ENCODE results near the gene NSFL1C. TPM values are rescaled to one million over a fixed set of nuclear protein-coding genes. Genes with fewer than 3 reads are reported as not detected.

Gene NSFL1C
- total RNA-seq, 4 donors from 2014 or later = 14.7 to 51.2 (median 48.8) TPM

DNA sequence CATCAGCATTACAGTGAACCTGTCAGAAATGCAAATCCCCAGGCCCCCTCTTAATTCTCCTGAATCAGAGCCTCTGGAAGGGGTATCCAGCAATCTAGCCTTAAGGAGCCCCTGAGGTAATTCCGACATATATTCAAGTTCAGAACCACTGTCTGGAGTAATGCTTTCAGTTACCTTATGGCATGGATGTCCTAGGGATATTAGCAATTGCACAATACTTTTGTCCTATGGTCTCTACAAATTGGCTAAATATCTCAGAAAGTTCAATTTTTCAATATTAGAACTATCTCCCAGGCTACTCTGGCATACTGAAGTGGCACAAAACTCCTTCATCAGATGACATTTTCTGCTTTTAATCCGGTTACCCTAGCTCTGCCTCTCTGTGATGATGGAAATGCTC is 6.4 kb downstream of the NSFL1C start:
- TF ChIP-seq EP300 (IDR thresholded peaks at IDR 0.05; ENCODE audit: low read depth) (no peak), POLR2AphosphoS5 (IDR thresholded peaks at IDR 0.05) (no peak), POLR2A (IDR thresholded peaks at IDR 0.05) (no peak)
- TF ChIP-seq, protein P1, sequence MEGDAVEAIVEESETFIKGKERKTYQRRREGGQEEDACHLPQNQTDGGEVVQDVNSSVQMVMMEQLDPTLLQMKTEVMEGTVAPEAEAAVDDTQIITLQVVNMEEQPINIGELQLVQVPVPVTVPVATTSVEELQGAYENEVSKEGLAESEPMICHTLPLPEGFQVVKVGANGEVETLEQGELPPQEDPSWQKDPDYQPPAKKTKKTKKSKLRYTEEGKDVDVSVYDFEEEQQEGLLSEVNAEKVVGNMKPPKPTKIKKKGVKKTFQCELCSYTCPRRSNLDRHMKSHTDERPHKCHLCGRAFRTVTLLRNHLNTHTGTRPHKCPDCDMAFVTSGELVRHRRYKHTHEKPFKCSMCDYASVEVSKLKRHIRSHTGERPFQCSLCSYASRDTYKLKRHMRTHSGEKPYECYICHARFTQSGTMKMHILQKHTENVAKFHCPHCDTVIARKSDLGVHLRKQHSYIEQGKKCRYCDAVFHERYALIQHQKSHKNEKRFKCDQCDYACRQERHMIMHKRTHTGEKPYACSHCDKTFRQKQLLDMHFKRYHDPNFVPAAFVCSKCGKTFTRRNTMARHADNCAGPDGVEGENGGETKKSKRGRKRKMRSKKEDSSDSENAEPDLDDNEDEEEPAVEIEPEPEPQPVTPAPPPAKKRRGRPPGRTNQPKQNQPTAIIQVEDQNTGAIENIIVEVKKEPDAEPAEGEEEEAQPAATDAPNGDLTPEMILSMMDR (IDR thresholded peaks at IDR 0.05) = no peak
- Histone ChIP-seq H3K4me1 (peaks cover 3 to 17% (median 5%) of the 10 kb centered on the region in 4 donors), H3K27me3 (no peaks in the 10 kb centered on the region), H3K27ac (no peak overlapping the region), H3K9me3 (no peaks in the 10 kb centered on the region), H3K4me3 (no peak overlapping the region), H3K36me3 (peaks cover 0 to 23% (median 2%) of the 10 kb centered on the region in 4 donors)
- no peak for DNase-seq
- intact Hi-C loops (cut with DNase I; ENCODE audit: low total_unique reads) = loop anchor here (10.0 kb wide), 1 partner anchor 145 kb away; no protein-coding TSS in a partner anchor
- in situ Hi-C loops (cut with MboI; ENCODE audit: low pct_ligation_motif_present in 1 of 4, low pct_unique_long_range_greater_than_20kb in 1 of 4, low sequenced_read_pairs in 3 of 4) = loop anchor here in 3 of 4 donors (25.0 kb wide), 2 partner anchors 323 to 348 kb away; partner anchors contain the start of gene PSMF1 (in 2 of the 3)
- 95 to 100% methylated on average over 1 to 2 of the region's 2 CpGs for WGBS, 2 donors (ENCODE audit: low coverage in 1 of 2)

DNA sequence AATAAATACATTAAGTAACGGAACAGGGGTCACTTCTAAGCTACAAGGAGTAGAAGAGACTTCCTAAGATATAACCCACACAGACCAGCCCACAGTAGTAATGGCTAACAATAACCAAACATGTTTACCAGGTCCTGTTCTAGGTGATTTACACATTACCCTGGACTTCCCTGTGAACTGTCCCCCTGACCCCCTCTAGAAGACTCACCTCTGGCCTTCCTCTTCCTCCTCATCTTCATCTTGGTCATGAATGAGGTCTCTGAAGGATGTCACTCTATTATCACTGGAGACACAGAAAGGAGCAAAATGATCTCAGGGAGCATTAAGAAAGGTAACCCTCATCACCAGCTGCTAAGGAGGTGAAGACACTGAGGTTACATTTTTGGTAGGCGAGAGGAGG is 8.7 kb downstream of the NSFL1C start:
- H3K4me1 ChIP-seq = no peaks in the 10 kb centered on the region
- no peak for TF ChIP-seq EP300 (IDR thresholded peaks at IDR 0.05; ENCODE audit: low read depth)
- TF ChIP-seq POLR2AphosphoS5 (IDR thresholded peaks at IDR 0.05) = no peak
- TF ChIP-seq POLR2A (IDR thresholded peaks at IDR 0.05) = no peak
- TF ChIP-seq, protein P1 (IDR thresholded peaks at IDR 0.05) = no peak
- peaks cover 0 to 43% (median 10%) of the 10 kb centered on the region in 4 donors for H3K36me3 ChIP-seq
- H3K4me3 ChIP-seq = no peak overlapping the region
- DNase-seq = no peak
- no peaks in the 10 kb centered on the region for H3K9me3 ChIP-seq
- H3K27me3 ChIP-seq = no peaks in the 10 kb centered on the region
- intact Hi-C loops (cut with DNase I; ENCODE audit: low total_unique reads) (no loop called here), in situ Hi-C loops (cut with MboI; ENCODE audit: low pct_ligation_motif_present in 1 of 4, low pct_unique_long_range_greater_than_20kb in 1 of 4, low sequenced_read_pairs in 3 of 4) (loop anchor here in 3 of 4 donors (25.0 kb wide), 2 partner anchors 321 to 346 kb away; partner anchors contain the start of gene PSMF1 (in 2 of the 3))
- WGBS, 2 donors (ENCODE audit: low coverage in 1 of 2) = 99 to 100% methylated on average over 1 to 2 of the region's 2 CpGs
- no peak overlapping the region for H3K27ac ChIP-seq

DNA sequence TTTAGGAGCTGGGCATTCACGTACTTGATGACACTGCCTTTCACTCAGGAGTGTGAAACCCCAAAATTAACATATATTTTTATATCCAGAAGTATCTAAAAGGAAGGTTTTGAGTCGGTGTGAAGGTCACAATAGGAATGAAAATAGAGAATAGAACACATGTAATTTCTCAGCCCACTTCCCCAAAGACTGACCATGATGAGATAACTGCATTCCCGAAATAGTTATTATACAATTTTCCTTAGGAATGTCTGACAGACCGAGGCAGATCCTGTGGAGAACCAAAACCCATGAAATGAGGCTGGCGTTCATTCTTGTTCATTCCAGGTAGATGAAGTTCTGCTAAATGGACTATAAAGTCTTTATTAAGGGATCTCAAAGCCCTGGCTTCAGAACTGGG is 10.3 kb downstream of the NSFL1C start:
- H3K9me3 ChIP-seq = no peaks in the 10 kb centered on the region
- no peak for DNase-seq
- in situ Hi-C loops (cut with MboI; ENCODE audit: low pct_ligation_motif_present in 1 of 4, low pct_unique_long_range_greater_than_20kb in 1 of 4, low sequenced_read_pairs in 3 of 4) (loop anchor here in 3 of 4 donors (25.0 kb wide), 2 partner anchors 319 to 344 kb away; partner anchors contain the start of gene PSMF1 (in 2 of the 3)), intact Hi-C loops (cut with DNase I; ENCODE audit: low total_unique reads) (no loop called here)
- H3K27me3 ChIP-seq = no peaks in the 10 kb centered on the region
- H3K4me1 ChIP-seq = no peaks in the 10 kb centered on the region
- peaks cover 0 to 60% (median 21%) of the 10 kb centered on the region in 4 donors for H3K36me3 ChIP-seq
- WGBS, 2 donors (ENCODE audit: low coverage in 1 of 2) = 80 to 87% methylated on average over 5 of the region's 5 CpGs
- TF ChIP-seq EP300 (IDR thresholded peaks at IDR 0.05; ENCODE audit: low read depth) (no peak), POLR2AphosphoS5 (IDR thresholded peaks at IDR 0.05) (no peak), POLR2A (IDR thresholded peaks at IDR 0.05) (no peak)
- TF ChIP-seq, protein P1 (IDR thresholded peaks at IDR 0.05) = no peak
- H3K27ac ChIP-seq = no peak overlapping the region
- H3K4me3 ChIP-seq = no peak overlapping the region

DNA sequence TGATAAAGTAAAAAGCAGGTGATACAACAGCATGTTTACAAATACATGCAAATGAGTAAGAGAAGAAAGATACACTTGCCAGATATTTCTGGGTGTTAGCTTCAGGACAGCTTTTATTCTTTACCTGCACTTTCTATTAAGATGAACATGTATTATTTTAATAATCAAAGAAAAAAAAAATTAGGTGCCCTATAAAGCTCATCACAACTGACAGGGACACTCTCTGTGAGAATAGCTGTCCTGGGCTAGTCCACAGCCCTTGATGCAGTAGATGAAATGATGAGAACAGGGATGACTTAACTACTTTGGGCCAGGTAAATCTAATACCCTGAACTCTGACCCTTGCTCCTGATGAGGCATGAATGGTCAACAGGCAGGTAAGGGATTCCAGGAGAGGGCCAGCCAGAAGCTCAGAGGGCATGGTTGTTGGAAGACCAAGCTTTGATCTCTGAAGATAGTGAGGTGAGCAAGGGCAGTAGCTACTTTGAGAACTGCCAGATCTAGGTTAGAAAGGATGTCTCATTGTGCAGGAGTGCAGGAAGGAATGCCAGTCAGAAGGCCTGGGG is 15.6 kb downstream of the NSFL1C start:
- no peak overlapping the region for H3K4me3 ChIP-seq
- peaks cover 3 to 95% (median 45%) of the 10 kb centered on the region in 4 donors for H3K36me3 ChIP-seq

More for the DNA sequence above, 15.6 kb downstream of the NSFL1C start:
- Histone ChIP-seq H3K9me3 (no peaks in the 10 kb centered on the region), H3K27me3 (no peaks in the 10 kb centered on the region), H3K27ac (no peak overlapping the region), H3K4me1 (no peaks in the 10 kb centered on the region)
- no peak for DNase-seq
- intact Hi-C loops (cut with DNase I; ENCODE audit: low total_unique reads) (no loop called here), in situ Hi-C loops (cut with MboI; ENCODE audit: low pct_ligation_motif_present in 1 of 4, low pct_unique_long_range_greater_than_20kb in 1 of 4, low sequenced_read_pairs in 3 of 4) (loop anchor here in 3 of 4 donors (25.0 kb wide), 2 partner anchors 314 to 339 kb away; partner anchors contain the start of gene PSMF1 (in 2 of the 3))
- TF ChIP-seq POLR2A (IDR thresholded peaks at IDR 0.05) (no peak), EP300 (IDR thresholded peaks at IDR 0.05; ENCODE audit: low read depth) (no peak), POLR2AphosphoS5 (IDR thresholded peaks at IDR 0.05) (no peak)
- TF ChIP-seq, protein P1 (IDR thresholded peaks at IDR 0.05) = no peak
